ENCODE data around the gene GLIS2.
A peak's percentile ranks its signal among the peaks of the same experiment; 100 is the strongest.

GRCh38 chr16:4271176-4272113 lies 44.4 kb upstream of the GLIS2 start:
- TF ChIP-seq YY1 (IDR thresholded peaks at IDR 0.05) (peak; percentile 76), RAD21 (IDR thresholded peaks at IDR 0.05) (no peak), CTCF (IDR thresholded peaks at IDR 0.05; ENCODE audit: low read depth, low read length, missing input control) (no peak), SP1 (IDR thresholded peaks at IDR 0.05) (no peak), TAF1 (conservative IDR thresholded peaks at IDR 0.05) (no peak), HNF4A (conservative IDR thresholded peaks at IDR 0.05) (no peak), ATF3 (IDR thresholded peaks at IDR 0.05) (no peak)

All from liver (tissue), 3 donors.